ENCODE measurements around the gene RERG.

- TF ChIP-seq CTCF (conservative IDR thresholded peaks at IDR 0.05) (no peak), ZFX (IDR thresholded peaks at IDR 0.05) (no peak)
These were observed 104.2 kb downstream of the RERG start for GRCh38 chr12:15116983-15117382.
